ENCODE data around the gene CLN3. TPM values are rescaled to one million over a fixed set of nuclear protein-coding genes. Genes with fewer than 3 reads are reported as not detected.
"Not testable (repeated sequence)": the region's sequence is repeated elsewhere in the genome, so short reads cannot be mapped to it uniquely, and the experiment has no call there.

The CLN3 gene
- total RNA-seq, 1 experiment from 2014 or later = 33.5 TPM

DNA sequence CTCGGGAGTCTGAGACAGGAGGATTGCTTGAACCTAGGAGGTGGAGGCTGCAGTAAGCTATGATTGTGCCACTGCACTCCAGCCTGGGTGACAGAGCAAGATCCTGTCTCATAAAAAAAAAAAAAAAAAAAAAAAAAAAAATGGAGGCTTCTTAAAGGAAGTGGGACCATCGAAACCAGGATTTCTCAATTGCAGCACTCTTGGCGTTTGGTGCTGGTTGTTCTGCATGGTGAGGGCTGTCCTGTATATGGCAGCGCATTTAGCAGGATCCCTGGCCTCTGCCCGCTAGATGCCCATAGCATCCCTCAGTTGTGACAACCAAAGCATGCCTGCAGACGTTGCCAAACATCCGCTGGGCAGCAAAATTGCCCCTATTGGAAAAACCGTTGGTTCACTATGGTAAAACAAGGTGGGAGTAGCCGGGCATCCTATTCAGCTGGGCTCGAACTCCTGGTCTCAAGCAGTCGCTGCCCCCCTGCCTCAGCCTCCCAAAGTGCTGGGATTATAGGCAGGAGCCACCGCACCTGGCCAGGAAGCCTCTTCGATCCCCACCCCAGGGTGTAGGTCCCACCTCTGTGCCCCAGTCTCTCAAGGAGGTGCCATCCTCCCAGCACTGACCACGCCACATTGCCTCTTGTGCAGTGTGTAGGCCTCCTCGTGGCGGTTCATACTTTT, 13.2 kb downstream of the CLN3 start:
- no peaks in the 10 kb centered on the region for H3K4me1 Mint-ChIP-seq (ENCODE audit: low read depth, unreplicated experiment)
- TF ChIP-seq, protein P1, sequence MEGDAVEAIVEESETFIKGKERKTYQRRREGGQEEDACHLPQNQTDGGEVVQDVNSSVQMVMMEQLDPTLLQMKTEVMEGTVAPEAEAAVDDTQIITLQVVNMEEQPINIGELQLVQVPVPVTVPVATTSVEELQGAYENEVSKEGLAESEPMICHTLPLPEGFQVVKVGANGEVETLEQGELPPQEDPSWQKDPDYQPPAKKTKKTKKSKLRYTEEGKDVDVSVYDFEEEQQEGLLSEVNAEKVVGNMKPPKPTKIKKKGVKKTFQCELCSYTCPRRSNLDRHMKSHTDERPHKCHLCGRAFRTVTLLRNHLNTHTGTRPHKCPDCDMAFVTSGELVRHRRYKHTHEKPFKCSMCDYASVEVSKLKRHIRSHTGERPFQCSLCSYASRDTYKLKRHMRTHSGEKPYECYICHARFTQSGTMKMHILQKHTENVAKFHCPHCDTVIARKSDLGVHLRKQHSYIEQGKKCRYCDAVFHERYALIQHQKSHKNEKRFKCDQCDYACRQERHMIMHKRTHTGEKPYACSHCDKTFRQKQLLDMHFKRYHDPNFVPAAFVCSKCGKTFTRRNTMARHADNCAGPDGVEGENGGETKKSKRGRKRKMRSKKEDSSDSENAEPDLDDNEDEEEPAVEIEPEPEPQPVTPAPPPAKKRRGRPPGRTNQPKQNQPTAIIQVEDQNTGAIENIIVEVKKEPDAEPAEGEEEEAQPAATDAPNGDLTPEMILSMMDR (IDR thresholded peaks at IDR 0.05; ENCODE audit: unreplicated experiment) = no peak
- intact Hi-C loops (cut with micrococcal nuclease; ENCODE audit: unreplicated experiment) = no loop called here
- no peaks in the 10 kb centered on the region for H3K9me3 Mint-ChIP-seq (ENCODE audit: low read depth, unreplicated experiment)
- H3K27ac Mint-ChIP-seq (ENCODE audit: unreplicated experiment) = no peak overlapping the region
- no peak overlapping the region for H3K4me3 Mint-ChIP-seq (ENCODE audit: low read depth, unreplicated experiment)
- DNase-seq = no peak
- H3K27me3 Mint-ChIP-seq (ENCODE audit: unreplicated experiment) = no peaks in the 10 kb centered on the region
- H3K36me3 Mint-ChIP-seq (ENCODE audit: insufficient read depth, unreplicated experiment) = peaks cover 18% of the 10 kb centered on the region
- CTCF ChIA-PET = no interaction called here
- no TSS peak for BruUV-seq (replicated peaks)

DNA sequence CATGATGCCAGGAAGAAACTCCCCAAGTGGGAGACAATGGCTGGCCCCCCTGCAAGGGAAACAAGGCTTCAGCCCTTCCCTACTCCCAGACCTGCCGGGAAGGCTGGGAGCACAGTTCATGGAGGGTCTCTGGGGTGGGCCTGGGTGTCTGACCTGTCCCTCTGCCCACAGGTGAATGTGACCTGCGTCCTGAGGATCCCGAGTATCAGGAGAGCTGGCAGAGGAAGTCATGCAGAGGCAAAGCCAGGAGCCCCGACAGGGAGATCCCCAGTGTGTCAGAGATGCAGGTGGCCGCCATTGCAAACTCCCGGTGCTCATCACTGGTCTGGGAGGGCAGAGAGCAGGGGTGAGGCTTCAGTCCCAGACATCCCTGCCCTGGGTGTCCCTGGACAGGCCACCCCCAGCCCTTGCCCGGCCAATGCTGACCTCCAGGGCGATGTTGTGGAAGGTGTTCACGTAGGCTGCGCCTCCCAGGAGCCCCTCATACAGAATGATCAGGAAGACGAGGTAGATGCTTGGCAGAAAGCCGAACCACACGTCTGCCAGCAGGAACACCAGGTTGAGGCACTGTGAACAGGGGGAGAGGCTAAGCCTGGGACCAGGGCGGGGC, 14.5 kb downstream of the CLN3 start:
- TF ChIP-seq, protein P1 (IDR thresholded peaks at IDR 0.05; ENCODE audit: unreplicated experiment) = no peak

DNA sequence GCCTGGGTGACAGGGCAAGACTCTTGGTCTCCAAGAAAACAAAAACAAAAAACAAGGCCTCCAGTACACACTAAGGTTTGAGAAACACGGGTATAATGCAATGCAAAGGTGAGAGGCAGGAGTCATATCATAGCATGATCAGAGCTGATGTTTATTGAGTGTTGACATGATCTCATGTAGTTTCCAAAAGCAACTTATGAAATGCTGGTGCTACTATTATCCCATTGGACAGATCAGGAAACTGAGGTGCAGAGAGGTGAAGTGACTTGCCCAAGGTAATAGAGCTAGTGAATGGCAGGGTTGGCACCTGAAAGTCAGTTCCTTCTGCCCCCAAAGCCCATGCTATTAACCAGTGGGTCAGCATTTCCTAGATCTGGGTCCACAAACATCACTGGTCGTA, 16.7 kb downstream of the CLN3 start:
- Mint-ChIP-seq H3K27ac (ENCODE audit: unreplicated experiment) (no peak overlapping the region), H3K36me3 (ENCODE audit: insufficient read depth, unreplicated experiment) (peaks cover 12% of the 10 kb centered on the region), H3K4me1 (ENCODE audit: low read depth, unreplicated experiment) (no peaks in the 10 kb centered on the region), H3K9me3 (ENCODE audit: low read depth, unreplicated experiment) (no peaks in the 10 kb centered on the region), H3K27me3 (ENCODE audit: unreplicated experiment) (no peaks in the 10 kb centered on the region), H3K4me3 (ENCODE audit: low read depth, unreplicated experiment) (no peak overlapping the region)
- DNase-seq = no peak
- TF ChIP-seq, protein P1 (IDR thresholded peaks at IDR 0.05; ENCODE audit: unreplicated experiment) = no peak
- intact Hi-C loops (cut with micrococcal nuclease; ENCODE audit: unreplicated experiment) = no loop called here
- BruUV-seq (replicated peaks) = no TSS peak
- CTCF ChIA-PET = interaction anchor here (0.9 kb wide), 1 partner anchor 25 kb away, joined by 3 read pairs; no protein-coding TSS in a partner anchor

More for the DNA sequence above, 14.5 kb downstream of the CLN3 start:
- DNase-seq = no peak
- Mint-ChIP-seq H3K4me1 (ENCODE audit: low read depth, unreplicated experiment) (no peaks in the 10 kb centered on the region), H3K27ac (ENCODE audit: unreplicated experiment) (no peak overlapping the region), H3K27me3 (ENCODE audit: unreplicated experiment) (no peaks in the 10 kb centered on the region), H3K9me3 (ENCODE audit: low read depth, unreplicated experiment) (no peaks in the 10 kb centered on the region), H3K36me3 (ENCODE audit: insufficient read depth, unreplicated experiment) (peaks cover 18% of the 10 kb centered on the region), H3K4me3 (ENCODE audit: low read depth, unreplicated experiment) (no peak overlapping the region)
- intact Hi-C loops (cut with micrococcal nuclease; ENCODE audit: unreplicated experiment) = no loop called here
- no TSS peak for BruUV-seq (replicated peaks)
- CTCF ChIA-PET = interaction anchor here (0.7 kb wide), 1 partner anchor 966 kb away, joined by 5 read pairs; no protein-coding TSS in a partner anchor

DNA sequence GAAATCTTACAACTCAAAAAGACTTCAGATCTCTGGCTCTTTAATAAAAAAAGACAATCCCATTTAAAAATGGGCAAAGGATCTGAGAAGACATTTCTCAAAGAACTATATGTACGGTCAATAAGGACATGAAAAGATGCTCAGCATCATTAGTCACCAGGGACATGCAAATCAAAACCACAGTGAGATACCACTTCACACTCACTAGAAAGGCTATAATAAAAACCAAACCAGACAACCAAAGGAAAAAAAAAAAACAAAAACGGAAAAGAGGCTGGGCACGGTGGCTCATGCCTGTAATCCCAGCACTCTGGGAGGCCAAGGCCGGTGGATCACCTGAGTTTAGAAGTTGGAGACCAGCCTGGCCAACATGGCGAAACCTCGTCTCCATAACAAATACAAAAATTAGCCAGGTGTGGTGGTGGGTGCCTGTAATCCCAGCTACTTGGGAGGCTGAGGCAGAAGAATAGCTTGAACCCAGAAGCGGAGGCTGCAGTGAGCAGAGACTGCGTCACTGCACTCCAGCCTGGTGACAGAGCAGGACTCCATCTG, 18.1 kb downstream of the CLN3 start:
- no peak overlapping the region for H3K27ac Mint-ChIP-seq (ENCODE audit: unreplicated experiment)

DNA sequence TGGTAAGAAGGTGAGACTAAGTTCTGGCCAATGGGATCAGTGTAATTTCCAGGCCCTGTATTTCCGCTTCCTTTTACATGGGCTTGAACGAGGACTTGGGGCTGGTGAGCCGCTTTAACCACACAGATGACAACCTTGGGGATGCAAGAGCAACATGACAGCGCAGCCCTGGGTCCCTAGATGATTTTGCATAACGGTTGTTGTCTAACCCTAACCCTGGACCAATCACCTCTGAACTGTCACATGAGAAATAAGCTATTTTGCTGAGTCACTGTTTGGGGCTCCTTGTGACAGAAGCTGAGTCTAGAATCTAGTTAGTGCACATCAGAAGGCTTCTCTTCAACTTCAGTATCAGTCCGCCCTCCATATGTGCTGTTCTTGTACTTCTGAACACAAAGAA, 44.8 kb downstream of the CLN3 start:
- H3K4me1 Mint-ChIP-seq (ENCODE audit: low read depth, unreplicated experiment); BruUV-seq (replicated peaks); H3K36me3 Mint-ChIP-seq (ENCODE audit: insufficient read depth, unreplicated experiment); intact Hi-C loops (cut with micrococcal nuclease; ENCODE audit: unreplicated experiment); CTCF ChIA-PET; DNase-seq; H3K27me3 Mint-ChIP-seq (ENCODE audit: unreplicated experiment); H3K27ac Mint-ChIP-seq (ENCODE audit: unreplicated experiment); H3K4me3 Mint-ChIP-seq (ENCODE audit: low read depth, unreplicated experiment); H3K9me3 Mint-ChIP-seq (ENCODE audit: low read depth, unreplicated experiment): not testable (repeated sequence)

More for the DNA sequence above, 18.1 kb downstream of the CLN3 start:
- H3K4me3 Mint-ChIP-seq (ENCODE audit: low read depth, unreplicated experiment) = no peak overlapping the region
- CTCF ChIA-PET = no interaction called here
- H3K27me3 Mint-ChIP-seq (ENCODE audit: unreplicated experiment) = no peaks in the 10 kb centered on the region
- intact Hi-C loops (cut with micrococcal nuclease; ENCODE audit: unreplicated experiment) = no loop called here
- no peak for DNase-seq
- TF ChIP-seq, protein P1 (IDR thresholded peaks at IDR 0.05; ENCODE audit: unreplicated experiment) = no peak
- H3K4me1 Mint-ChIP-seq (ENCODE audit: low read depth, unreplicated experiment) = no peaks in the 10 kb centered on the region
- peaks cover 12% of the 10 kb centered on the region for H3K36me3 Mint-ChIP-seq (ENCODE audit: insufficient read depth, unreplicated experiment)
- H3K9me3 Mint-ChIP-seq (ENCODE audit: low read depth, unreplicated experiment) = no peaks in the 10 kb centered on the region
- no TSS peak for BruUV-seq (replicated peaks)

DNA sequence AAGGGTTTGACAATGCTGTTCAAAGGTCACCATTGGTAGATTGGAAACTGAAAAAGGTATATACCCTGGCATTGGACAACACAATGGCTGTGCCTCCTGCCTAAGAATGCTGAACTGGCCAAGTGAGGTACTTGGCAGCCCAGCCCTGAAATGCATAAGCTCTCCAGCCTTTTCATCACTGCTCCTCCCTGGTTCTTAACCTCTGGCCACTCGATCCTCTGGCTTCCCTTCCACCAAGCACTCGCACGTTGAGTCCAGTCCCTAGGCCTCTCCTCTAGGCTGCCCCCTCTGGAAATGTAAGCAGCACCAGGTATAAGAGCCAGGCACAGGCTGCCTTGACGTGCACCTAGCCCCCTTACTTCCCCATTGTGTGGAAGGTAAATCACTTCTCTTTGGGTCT, 45.5 kb downstream of the CLN3 start:
- CTCF ChIA-PET = not testable (repeated sequence)

DNA sequence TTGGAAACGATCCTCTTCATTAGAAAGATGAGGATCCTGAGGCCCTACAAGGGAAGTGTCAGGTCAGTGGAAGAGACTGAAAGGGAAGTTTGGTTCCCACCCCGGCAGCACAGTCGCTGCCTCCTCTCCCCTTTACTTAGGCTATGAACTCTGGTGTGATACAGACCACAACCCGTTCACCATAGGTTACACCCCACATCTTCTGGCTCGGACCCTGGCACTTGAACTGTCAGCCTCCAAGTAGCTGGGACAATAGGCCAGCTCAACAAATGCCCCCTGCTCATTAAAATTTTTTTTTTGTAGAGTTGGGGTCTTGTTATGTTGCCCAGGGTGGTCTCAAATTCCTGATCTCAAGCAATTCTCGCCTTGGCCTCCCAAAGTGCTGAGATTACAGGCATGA, 47.9 kb downstream of the CLN3 start:
- H3K4me3 Mint-ChIP-seq (ENCODE audit: low read depth, unreplicated experiment); H3K36me3 Mint-ChIP-seq (ENCODE audit: insufficient read depth, unreplicated experiment); H3K27ac Mint-ChIP-seq (ENCODE audit: unreplicated experiment); H3K27me3 Mint-ChIP-seq (ENCODE audit: unreplicated experiment); H3K9me3 Mint-ChIP-seq (ENCODE audit: low read depth, unreplicated experiment); BruUV-seq (replicated peaks); DNase-seq; H3K4me1 Mint-ChIP-seq (ENCODE audit: low read depth, unreplicated experiment); CTCF ChIA-PET; intact Hi-C loops (cut with micrococcal nuclease; ENCODE audit: unreplicated experiment): not testable (repeated sequence)

More for the DNA sequence above, 45.5 kb downstream of the CLN3 start:
- H3K36me3 Mint-ChIP-seq (ENCODE audit: insufficient read depth, unreplicated experiment); BruUV-seq (replicated peaks); H3K27me3 Mint-ChIP-seq (ENCODE audit: unreplicated experiment); H3K4me1 Mint-ChIP-seq (ENCODE audit: low read depth, unreplicated experiment); intact Hi-C loops (cut with micrococcal nuclease; ENCODE audit: unreplicated experiment); H3K9me3 Mint-ChIP-seq (ENCODE audit: low read depth, unreplicated experiment); DNase-seq; H3K4me3 Mint-ChIP-seq (ENCODE audit: low read depth, unreplicated experiment); H3K27ac Mint-ChIP-seq (ENCODE audit: unreplicated experiment): not testable (repeated sequence)

Measured in Calu3 (cell line).